Calu3 (cell line): ENCODE results near the gene NR2F6. TPM values are rescaled to one million over a fixed set of nuclear protein-coding genes. Genes with fewer than 3 reads are reported as not detected.

ENCODE experiments used
- BruUV-seq: library from RNA; stranded (reverse); fragments of 400-500 nt; replicated peaks from 2 replicates; lab custom pipeline; 2021; lab: Mats Ljungman, UMichigan
- CTCF ChIA-PET: fragments of 300-600 bp; sonication (Branson Sonifier 250); formaldehyde crosslinking; loops from one replicate; lab custom pipeline; 2022; ENCODE audit warnings: antibody characterized with exemption; lab: Charles Lee
- DNase-seq: peaks from one replicate; pipeline ENCODE4 v3.0.0; 2022
- H3K27ac Mint-ChIP-seq: one replicate; pipeline ENCODE4 v1.8.0; 2022; ENCODE audit warnings: mixed read lengths; ENCODE audit not compliant: unreplicated experiment
- H3K27me3 Mint-ChIP-seq: one replicate; pipeline ENCODE4 v1.8.0; 2022; ENCODE audit warnings: mixed read lengths; ENCODE audit not compliant: unreplicated experiment
- H3K36me3 Mint-ChIP-seq: one replicate; pipeline ENCODE4 v1.8.0; 2022; ENCODE audit warnings: mild to moderate bottlenecking, moderate library complexity, mixed read lengths; ENCODE audit not compliant: insufficient read depth, unreplicated experiment
- H3K4me1 Mint-ChIP-seq: one replicate; pipeline ENCODE4 v1.8.0; 2022; ENCODE audit warnings: mild to moderate bottlenecking, low read depth, mixed read lengths; ENCODE audit not compliant: unreplicated experiment
- H3K4me3 Mint-ChIP-seq: one replicate; pipeline ENCODE4 v1.8.0; 2022; ENCODE audit warnings: mild to moderate bottlenecking, low read depth, moderate library complexity, mixed read lengths; ENCODE audit not compliant: unreplicated experiment
- H3K9me3 Mint-ChIP-seq: one replicate; pipeline ENCODE4 v1.8.0; 2022; ENCODE audit warnings: low read depth, mixed read lengths; ENCODE audit not compliant: unreplicated experiment
- intact Hi-C: fragments of 100-400 bp; cut with micrococcal nuclease; formaldehyde crosslinking; loops from one replicate; pipeline ENCODE4 v1.10.0; 2022; ENCODE audit not compliant: unreplicated experiment
- total RNA-seq: library from RNA; stranded (reverse); gene quantifications from 2 replicates; pipeline ENCODE4 v1.2.3, GENCODE V29; 2022
- TF ChIP-seq, protein P1 (sequence below): fragments of 200-600 bp; IDR thresholded peaks from one replicate; pipeline ENCODE4 v1.8.0; 2022; ENCODE audit warnings: antibody characterized with exemption; ENCODE audit not compliant: unreplicated experiment

The NR2F6 gene
- total RNA-seq, 1 experiment from 2014 or later, result 34.6 TPM

DNA sequence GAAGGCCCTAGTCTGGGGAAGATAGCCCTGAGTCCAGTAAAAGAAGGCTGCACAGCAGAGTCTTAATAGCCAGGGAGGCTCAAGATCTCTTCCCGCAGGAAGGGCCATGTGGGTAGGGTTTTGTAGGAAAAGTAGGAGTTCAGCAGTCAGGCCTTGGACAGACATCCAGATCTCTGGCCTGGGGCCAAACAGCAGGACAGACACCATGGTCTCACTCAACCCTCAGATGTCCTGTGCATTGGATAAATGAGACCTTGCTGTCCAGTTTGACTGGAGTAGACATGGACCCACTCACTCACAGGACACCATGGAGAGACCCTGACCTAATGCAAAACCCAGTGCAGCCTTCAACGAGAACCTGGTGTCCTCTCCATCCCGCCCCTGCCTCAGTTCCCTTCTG lies 15.8 kb downstream of the NR2F6 start:
- TF ChIP-seq, protein P1, sequence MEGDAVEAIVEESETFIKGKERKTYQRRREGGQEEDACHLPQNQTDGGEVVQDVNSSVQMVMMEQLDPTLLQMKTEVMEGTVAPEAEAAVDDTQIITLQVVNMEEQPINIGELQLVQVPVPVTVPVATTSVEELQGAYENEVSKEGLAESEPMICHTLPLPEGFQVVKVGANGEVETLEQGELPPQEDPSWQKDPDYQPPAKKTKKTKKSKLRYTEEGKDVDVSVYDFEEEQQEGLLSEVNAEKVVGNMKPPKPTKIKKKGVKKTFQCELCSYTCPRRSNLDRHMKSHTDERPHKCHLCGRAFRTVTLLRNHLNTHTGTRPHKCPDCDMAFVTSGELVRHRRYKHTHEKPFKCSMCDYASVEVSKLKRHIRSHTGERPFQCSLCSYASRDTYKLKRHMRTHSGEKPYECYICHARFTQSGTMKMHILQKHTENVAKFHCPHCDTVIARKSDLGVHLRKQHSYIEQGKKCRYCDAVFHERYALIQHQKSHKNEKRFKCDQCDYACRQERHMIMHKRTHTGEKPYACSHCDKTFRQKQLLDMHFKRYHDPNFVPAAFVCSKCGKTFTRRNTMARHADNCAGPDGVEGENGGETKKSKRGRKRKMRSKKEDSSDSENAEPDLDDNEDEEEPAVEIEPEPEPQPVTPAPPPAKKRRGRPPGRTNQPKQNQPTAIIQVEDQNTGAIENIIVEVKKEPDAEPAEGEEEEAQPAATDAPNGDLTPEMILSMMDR, result no peak
- H3K9me3 Mint-ChIP-seq, result no peaks in the 10 kb centered on the region
- H3K27ac Mint-ChIP-seq, result no peak overlapping the region
- CTCF ChIA-PET, result no interaction called here
- peaks cover 54% of the 10 kb centered on the region for H3K36me3 Mint-ChIP-seq
- BruUV-seq, result no TSS peak
- H3K4me3 Mint-ChIP-seq, result no peak overlapping the region
- H3K27me3 Mint-ChIP-seq, result no peaks in the 10 kb centered on the region
- no peaks in the 10 kb centered on the region for H3K4me1 Mint-ChIP-seq
- intact Hi-C loops, result no loop called here
- no peak for DNase-seq

DNA sequence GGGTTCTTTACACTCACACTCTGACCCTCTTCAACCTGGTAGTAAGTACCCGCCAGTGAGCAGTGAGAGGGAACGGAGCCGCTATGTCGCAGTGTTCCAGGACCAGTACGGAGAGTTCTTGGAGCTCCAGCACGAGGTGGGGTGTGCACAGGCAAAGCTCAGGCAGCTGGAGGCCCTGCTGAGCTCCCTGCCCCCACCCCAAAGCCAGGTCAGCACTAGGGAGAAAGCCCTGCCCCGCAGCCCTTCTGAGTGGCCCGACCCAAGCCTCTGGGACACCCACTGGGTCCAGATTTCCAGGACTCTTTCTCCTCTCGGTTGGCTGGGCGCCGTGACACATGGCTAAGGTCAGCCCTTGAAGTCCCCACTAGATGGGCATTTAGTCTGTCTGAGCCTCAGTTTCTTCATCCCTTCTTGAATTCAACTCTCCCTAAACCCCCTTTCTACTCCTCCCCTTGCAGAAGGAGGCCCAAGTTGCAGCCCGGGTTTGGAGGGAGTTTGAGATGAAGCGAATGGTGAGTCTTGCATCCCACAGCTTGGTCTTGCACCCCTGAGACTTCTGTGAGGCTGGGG lies 17.8 kb downstream of the NR2F6 start:
- H3K4me1 Mint-ChIP-seq, result no peaks in the 10 kb centered on the region
- TF ChIP-seq, protein P1, result no peak
- no peak overlapping the region for H3K27ac Mint-ChIP-seq
- intact Hi-C loops, result no loop called here
- no peaks in the 10 kb centered on the region for H3K27me3 Mint-ChIP-seq
- no peak for DNase-seq
- no peak overlapping the region for H3K4me3 Mint-ChIP-seq
- H3K36me3 Mint-ChIP-seq, result peaks cover 45% of the 10 kb centered on the region
- no TSS peak for BruUV-seq
- no peaks in the 10 kb centered on the region for H3K9me3 Mint-ChIP-seq
- CTCF ChIA-PET, result interaction anchor here (0.6 to 0.7 kb wide), 2 partner anchors 128 to 230 kb away, joined by 3 read pairs; no protein-coding TSS in a partner anchor

DNA sequence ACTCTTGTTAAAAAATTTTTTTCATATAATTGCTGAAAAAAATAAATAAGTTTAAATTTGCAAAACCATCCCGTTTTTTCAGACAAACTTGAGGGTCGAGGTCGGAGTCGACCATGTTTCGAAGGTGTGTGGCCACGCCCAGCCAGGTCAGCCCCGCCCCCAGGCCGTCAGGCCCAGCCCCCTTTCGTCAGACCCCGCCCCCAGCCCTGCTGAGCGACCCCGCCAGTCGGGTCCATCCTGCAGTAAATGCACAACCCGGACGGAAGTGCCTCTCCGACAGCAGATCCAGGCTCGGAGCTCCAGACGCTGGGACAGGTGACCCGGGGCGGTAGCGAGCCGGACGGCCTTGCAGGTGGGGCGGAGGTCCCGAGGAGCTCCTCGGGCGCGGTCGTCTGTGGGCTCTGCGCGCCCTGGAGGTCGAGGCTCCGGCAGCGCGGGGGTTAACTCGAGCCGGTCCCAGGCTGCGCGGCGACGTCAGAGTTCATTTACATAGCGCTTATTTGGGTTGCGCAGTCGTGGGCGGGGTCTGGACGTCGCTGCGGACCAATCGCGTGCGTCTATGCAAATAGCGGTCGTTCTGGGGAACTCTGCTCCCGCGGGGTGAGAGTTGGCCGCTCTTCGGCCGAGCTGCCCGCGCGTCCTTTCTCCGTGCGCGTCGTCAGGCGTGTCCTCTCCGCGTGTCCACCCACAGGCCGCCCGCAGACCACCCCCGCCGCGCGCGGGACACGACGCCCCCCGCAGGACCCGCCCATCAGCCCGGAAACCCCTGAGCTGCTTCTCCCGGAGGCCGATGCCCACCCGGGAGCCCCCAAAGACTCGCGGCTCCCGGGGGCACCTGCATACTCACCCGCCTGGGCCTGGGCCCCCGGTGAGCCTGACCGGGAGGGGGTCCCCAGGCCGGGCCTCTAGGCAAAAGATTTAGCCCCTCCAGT lies 19.5 kb downstream of the NR2F6 start, which contains the start of gene OCEL1:
Gene OCEL1, plus strand, starts transcription at position 225 of the 932 bp plus-strand sequence. Its CDS starts 22 bp downstream, at position 247.
- peaks cover 34% of the 10 kb centered on the region for H3K36me3 Mint-ChIP-seq
- no peaks in the 10 kb centered on the region for H3K4me1 Mint-ChIP-seq
- TF ChIP-seq, protein P1, result no peak
- H3K27ac Mint-ChIP-seq, result peak within 1 kb of the TSS; percentile 89
- intact Hi-C loops, result no loop called here
- DNase-seq, result peak; percentile 92
- no TSS peak for BruUV-seq
- H3K27me3 Mint-ChIP-seq, result no peaks in the 10 kb centered on the region
- CTCF ChIA-PET, result interaction anchor here (0.6 to 1.4 kb wide), 2 partner anchors 11 to 1800 kb away, joined by 4 to 5 read pairs; partner anchors contain the start of gene USE1
- H3K4me3 Mint-ChIP-seq, result peak within 1 kb of the TSS; percentile 91
- no peaks in the 10 kb centered on the region for H3K9me3 Mint-ChIP-seq

DNA sequence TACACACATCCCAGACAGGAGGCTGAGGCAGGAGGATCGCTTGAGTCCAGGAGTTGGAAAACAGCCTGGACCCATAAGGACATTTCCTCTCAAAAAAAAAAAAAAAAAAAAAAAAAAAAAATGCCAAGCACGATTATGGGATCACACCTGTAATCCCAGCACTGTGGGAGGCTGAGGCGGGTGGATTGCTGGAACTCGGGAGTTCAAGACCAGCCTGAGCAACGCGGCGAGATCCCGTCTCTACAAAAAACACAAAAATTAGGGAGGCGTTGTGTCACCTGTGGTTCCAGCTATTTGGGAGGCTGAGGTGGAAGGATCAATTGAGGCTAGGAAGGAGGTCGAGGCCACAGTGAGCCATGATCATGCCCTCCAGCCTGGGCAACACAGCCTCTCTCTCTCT lies 20.7 kb downstream of the NR2F6 start:
- Mint-ChIP-seq H3K4me1 (no peaks in the 10 kb centered on the region), H3K36me3 (peaks cover 25% of the 10 kb centered on the region), H3K9me3 (no peaks in the 10 kb centered on the region), H3K27ac (no peak overlapping the region), H3K4me3 (peak overlapping the region; percentile 91), H3K27me3 (no peaks in the 10 kb centered on the region)
- TF ChIP-seq, protein P1, result no peak
- intact Hi-C loops, result no loop called here
- BruUV-seq, result no TSS peak
- CTCF ChIA-PET, result no interaction called here
- DNase-seq, result no peak
